Measurements from ENCODE around the gene MYRIP.
"Not testable (repeated sequence)": the region's sequence is repeated elsewhere in the genome, so short reads cannot be mapped to it uniquely, and the experiment has no call there.

Gene MYRIP

GRCh38 chr3:40130721-40131120, 321.3 kb downstream of the MYRIP start:
- DNase-seq (ENCODE audit: low spot score), result no peak

GRCh38 chr3:40133886-40134575, 324.6 kb downstream of the MYRIP start:
- not testable (repeated sequence) for DNase-seq (ENCODE audit: low spot score)

DNA sequence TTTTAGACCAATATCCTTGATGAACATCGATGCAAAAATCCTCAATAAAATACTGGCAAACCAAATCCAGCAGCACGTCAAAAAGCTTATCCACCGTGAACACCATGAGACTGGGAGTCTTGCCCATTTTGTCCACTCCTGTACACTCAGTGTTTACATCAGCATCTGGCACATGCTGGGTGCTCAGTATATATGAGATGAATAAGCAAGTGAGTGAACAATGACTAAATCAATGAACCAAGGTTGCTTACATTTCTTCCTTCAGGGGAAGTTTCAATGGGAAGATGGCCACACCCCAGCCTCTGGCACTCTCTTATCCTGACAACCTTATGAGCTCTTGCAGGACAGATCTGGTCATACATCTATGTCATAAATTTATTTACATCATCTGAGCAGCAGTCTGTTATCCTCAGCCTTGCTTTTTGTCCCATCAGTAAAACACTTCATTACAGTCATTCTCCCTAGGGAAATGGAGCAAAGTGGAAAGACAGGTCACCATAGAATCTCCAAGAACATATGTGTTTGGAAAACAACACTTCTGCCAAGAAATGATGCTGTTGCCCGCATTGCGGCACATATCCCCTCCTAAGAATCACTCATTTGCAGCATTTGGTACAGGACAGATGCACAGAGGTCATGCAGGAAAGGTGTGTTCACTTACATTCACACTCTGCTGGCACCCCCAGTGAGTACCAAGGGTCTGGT, 328.3 kb downstream of the MYRIP start:
- no peak for DNase-seq (ENCODE audit: low spot score)

- no peak for DNase-seq (ENCODE audit: low spot score)
Measured at GRCh38 chr3:40143283-40144090, 334.1 kb downstream of the MYRIP start.

GRCh38 chr3:40148827-40149226, 339.4 kb downstream of the MYRIP start:
- no peak for DNase-seq (ENCODE audit: low spot score)

- DNase-seq (ENCODE audit: low spot score), result no peak
Measured at GRCh38 chr3:40152482-40153133, 343.2 kb downstream of the MYRIP start.

DNA sequence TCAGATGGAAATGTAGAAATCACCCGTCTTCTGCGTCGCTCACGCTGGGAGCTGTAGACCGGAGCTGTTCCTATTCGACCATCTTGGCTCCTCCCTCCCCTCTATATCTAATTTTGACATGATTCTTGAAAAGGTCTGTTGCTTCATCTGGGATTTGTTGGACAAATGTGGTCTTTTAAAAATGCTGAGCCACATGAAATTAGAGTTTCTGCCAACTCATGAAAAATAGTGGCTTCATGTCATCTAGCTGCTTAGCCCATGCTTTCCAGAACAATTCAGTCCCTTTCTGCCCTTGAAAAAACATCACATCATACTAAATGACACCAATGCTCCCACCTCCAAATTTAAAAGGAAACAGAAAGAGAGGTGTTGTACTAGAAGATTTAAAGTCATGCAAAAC, 351.5 kb downstream of the MYRIP start:
- no peak for DNase-seq (ENCODE audit: low spot score)

DNA sequence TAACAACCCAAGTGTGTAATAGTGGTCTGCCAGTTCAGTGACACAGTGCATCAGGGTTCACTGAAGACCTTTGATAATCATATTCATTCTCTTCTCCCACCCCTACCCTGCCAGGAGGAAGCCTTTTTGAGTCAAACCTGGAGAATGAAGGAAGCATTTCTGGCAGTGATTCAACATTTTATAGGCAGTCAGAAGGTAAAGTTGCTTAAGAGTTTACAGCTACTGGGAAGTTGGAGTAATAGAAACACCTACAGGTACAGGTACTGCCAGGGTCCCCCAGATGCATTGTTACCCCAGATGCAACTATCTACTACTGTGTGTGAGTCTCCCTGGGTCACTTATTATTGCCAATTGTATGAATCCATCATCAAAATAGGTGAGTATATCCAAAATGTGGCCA, 353.2 kb downstream of the MYRIP start:
- DNase-seq (ENCODE audit: low spot score), result no peak

DNA sequence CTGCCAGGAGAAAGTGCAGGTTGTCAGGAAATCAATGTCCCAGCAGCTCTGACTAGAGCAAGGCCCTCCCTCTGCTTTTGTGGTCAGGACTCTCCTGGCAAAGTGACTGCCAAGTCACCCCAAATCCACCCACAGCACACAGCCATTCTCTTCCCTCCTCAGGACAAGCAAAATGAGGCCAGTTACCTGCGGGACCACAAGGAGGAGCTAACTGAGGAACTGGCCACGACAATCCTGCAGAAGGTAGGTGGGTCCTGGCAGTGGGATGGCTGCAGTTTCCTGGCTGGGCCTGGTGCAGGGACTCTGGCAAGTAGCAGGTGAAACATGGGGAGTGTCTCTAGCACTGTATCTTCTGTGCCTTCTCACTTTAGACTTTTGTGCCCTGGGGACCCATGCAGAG, 357.6 kb downstream of the MYRIP start:
- DNase-seq (ENCODE audit: low spot score), result no peak

DNA sequence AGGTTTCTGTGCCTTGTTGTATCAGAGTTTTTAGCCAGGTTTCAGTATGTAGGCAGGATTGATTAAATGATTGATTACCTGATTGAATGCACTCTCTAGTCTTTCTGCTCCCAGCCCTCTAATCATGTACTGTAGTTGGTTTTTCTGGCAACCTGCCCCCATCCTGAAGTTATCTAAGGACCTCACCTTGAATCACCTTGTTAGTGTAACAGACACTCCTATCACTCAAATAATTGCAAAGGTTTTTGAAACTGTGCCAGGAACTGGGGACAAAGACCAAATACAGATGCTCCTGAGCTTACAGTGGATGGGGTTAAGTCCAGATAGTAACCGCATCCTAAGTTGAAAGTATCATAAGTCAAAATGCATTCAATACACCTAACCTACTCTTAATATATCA, 358.5 kb downstream of the MYRIP start:
- no peak for DNase-seq (ENCODE audit: low spot score)

GRCh38 chr3:40169983-40170382, 360.6 kb downstream of the MYRIP start:
- DNase-seq (ENCODE audit: low spot score), result no peak

DNA sequence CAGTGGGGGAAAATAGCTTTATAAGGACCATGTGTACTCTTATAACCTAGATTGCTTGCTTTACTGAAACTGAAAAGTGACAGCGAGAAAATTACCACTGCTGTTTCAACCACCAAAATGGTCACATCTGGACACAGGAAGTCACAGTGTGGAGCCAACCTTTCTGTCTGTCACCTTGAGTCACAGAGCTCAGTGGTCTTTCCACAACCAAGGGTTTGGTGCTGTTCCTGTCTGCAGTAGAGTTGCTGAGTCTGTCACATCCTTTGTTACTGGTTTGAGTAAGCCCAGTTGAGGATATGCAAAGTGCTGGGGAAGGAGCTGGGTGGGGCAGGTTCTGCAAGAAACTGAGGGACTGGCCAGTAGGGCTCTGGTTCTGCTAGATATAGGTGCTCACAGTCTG, 361.0 kb downstream of the MYRIP start:
- DNase-seq (ENCODE audit: low spot score), result peak; percentile 15

DNA sequence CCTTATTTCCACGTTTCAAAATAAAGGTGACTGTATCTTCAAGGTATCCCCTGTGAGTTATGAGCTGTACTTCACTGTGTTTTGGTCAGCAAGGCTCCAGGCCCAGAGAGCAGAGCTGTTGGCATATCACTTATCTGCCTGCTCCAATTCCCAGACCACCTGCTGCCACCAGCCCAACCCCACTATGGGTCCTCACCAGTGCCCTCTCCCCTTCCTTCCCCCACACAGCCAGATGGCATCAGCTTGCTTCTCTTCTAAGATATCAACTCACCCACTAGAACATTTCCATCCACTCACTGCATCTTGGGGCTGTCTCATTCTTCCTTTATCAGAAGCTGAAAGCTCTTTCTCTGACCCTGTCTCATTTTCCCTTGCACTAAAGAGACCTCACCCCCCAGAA, 363.2 kb downstream of the MYRIP start:
- DNase-seq (ENCODE audit: low spot score), result no peak

DNA sequence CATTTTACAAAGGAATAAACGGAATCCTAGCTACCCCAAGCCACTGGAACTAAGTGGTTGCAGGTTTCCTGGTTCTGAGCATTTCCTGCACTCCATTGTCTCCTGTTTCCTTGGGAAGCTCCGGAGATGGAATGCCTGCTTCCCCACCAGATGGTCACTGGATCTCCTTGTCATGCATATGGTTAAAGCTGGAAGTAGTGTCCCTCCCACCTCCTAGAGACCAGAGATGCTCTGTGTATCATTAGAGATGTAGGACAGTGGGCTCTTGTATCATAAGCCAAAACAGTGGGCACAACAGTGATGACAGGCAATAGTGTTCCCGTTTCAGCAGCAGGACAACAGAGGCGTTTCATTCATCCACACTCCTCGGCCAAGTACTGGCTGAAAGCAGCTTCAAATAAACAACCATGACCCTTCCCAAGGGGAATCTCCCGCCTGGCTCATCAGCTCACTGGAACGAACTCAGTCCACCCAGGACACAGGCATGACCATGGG, 363.9 kb downstream of the MYRIP start:
- peak; percentile 54 for DNase-seq (ENCODE audit: low spot score)

GRCh38 chr3:40178012-40178594, 368.7 kb downstream of the MYRIP start:
- no peak for DNase-seq (ENCODE audit: low spot score)

DNA sequence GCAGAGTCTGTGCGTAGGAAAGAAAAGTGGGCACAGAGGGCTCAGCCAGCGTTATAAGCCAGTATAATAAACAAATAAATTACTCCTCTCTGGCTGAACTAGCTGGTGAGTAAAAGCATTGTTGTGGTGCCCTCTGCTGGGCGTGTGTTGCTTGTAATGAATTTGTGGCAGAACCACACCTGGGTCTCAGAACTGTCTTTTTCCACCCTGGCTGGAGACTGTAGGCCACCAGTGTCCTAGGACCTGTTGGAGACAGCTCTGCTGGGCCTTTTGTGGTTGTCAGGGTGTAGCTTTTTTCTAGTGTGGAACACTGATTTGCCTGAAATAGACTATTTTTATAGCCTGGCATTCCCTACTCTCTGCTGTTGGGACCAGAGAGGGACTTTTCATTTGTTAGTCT, 369.6 kb downstream of the MYRIP start:
- DNase-seq (ENCODE audit: low spot score), result peak; percentile 63

DNA sequence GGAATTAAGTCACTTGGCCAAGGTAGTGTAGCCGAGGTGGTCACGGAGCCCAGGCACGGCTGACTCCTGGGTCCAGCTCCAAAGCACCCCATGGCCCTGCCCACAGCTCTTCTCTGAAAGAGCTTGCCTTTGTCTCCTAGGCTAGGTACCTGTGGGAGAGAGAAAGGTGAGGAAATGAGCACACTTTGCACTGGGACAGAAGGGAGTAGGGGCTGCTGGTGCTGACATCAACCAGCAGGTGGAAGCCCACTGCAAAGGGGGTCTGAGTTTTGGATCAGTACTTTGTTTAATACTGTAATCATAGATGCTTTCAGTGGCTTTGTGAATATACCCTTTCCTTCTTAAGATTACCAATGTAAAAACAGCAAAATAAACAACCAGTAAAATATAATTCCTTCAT, 371.8 kb downstream of the MYRIP start:
- no peak for DNase-seq (ENCODE audit: low spot score)

GRCh38 chr3:40185029-40185695, 375.8 kb downstream of the MYRIP start:
- no peak for DNase-seq (ENCODE audit: low spot score)

- DNase-seq (ENCODE audit: low spot score), result no peak
Measured at GRCh38 chr3:40186508-40186907, 377.1 kb downstream of the MYRIP start.

GRCh38 chr3:40187945-40188344, 378.5 kb downstream of the MYRIP start:
- no peak for DNase-seq (ENCODE audit: low spot score)

GRCh38 chr3:40189118-40189517, 379.7 kb downstream of the MYRIP start:
- DNase-seq (ENCODE audit: low spot score), result no peak
